NCI-H1694 (cell line): ENCODE measurements around the gene SEC14L6.
"Not testable (repeated sequence)": the region's sequence is repeated elsewhere in the genome, so short reads cannot be mapped to it uniquely, and the experiment has no call there.

Source experiments
- DNase-seq: peaks from one replicate; lab custom pipeline; 2025; lab: John Stamatoyannopoulos, UW

SEC14L6 gene

DNA sequence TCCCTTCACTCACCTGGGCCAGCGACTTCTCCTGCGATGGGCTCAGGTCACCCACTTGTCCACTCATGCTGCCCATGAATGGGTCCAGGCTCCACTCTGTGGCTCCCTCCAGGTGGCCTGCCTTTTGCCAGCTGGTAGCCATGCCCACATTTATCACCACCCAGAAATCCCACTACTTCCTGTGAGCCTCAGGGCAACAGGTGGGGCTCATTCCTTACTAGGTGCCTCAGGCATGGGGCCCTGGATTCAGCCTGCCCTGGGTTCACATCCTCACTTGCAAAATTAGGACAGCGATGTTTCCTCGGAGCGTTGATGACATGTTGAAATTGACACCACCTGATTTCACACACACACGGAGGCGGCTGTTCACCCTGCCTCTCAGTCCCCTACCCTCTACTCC is at the start of gene SEC14L6:
Gene SEC14L6, minus strand, starts transcription at position 126 of the 400 bp plus-strand sequence. Its CDS starts 59 bp downstream, at position 67.
- DNase-seq: no peak

DNA sequence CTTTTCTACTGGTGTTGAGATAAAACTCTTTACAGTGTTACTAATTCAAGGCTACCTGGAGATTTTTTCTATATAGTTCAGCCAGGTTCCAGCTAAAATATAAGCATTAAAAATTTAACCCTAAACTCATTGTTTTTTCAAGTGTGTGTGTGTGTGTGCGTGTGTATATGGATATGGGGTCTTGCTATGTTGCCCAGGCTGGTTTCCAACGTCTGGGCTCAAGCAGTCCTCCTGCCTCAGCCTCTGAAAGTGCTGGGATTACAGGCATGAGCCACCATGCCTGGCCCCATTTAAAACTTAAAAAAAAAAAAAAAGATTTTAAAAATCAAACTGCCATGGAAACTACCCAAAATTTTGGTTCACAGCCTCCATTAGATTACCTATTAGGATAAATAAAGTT is 49.7 kb upstream of the SEC14L6 start:
- no peak for DNase-seq

DNA sequence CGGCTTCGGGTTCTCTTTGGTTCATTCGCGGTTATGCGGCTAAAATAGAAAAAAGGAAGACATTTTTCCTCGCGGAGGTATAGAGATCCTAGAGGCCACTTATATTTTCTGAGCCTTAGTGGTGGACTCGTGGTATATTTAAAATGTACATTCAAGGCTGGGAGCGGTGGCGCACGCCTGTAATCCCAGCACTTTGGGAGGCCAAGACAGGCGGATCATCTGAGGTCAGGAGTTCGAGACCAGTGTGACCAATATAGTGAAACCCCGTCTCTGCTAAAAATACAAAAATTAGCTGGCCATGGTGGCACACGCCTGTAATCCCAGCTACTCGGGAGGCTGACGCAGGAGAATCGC is 45.8 kb upstream of the SEC14L6 start:
- DNase-seq: not testable (repeated sequence)

DNA sequence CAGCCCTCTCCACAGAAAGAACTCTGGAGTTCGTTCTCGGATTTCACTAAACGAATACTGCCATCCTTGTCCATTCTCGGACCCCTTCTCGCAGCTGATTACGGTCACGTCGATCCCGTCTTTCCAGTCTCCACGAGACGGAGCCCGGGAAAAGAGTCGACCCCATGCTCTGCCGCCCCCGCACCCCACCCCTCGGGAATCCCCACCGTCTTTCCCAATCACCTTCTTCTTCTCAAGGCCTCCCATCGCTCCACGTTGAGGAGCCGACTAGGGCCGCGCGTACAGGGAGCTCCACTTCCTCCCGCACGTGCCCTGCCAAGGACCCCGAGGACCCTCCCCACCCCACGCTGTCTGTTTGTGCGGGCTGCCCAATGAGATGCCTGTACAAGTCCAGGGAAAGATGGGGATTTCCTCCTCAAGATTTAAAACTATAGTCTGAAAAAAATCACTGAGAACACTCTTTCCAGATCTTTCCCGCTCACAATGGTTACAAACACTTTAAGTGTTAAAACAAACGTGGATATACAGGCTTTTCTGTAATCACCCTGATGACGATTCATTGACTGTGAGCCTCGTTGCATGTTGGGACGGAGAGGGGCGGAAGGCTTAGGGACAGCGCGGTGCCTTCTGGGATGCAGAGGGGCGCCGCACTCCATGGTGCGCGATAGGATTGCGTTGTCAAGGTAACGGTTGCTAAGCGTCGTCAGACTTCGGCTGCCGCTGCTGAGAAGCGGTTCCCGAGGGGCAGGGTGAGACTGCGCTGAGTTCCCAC is 45.2 kb upstream of the SEC14L6 start, which contains the start of gene PES1:
Gene PES1, minus strand, starts transcription at position 323 of the 772 bp plus-strand sequence. Its CDS starts 77 bp downstream, at position 246.
- peak; percentile 96 for DNase-seq

DNA sequence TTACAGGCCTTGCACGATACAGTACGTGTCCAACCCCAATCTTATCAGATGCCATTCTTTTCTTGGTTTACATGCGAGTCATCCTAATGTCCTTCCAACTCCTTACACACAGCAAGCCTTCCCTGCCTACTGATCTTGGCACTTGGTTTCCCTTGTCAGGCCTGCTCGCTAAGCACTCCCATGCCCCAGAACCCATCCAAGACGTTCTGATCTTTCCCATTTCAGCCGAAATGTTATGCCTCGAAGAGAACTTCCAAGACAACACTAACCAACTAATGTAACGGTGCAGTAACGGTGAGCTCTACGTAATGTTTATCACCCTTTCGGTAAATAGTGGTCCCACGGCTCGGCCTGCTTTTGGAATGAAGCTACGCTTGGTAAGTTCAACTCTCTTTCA is 44.6 kb upstream of the SEC14L6 start:
- no peak for DNase-seq

DNA sequence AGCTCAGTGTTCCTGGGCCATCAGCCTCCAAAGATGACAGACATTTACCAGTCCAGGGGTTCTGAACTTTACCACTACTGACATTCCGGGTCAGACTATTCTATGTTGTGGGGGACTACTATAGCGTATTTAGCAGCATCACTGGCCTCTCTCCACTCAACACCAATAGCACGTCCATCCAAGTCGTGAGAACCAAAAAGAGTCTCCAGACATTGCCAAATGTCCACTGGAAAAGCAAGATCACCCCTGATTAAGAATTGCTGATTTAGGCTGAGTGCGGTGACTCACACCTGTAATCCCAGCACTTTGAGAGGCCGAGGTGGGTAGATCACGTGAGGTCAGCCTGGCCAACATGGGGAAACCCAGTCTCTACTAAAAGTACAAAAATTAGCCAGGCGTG is 39.9 kb upstream of the SEC14L6 start:
- no peak for DNase-seq

DNA sequence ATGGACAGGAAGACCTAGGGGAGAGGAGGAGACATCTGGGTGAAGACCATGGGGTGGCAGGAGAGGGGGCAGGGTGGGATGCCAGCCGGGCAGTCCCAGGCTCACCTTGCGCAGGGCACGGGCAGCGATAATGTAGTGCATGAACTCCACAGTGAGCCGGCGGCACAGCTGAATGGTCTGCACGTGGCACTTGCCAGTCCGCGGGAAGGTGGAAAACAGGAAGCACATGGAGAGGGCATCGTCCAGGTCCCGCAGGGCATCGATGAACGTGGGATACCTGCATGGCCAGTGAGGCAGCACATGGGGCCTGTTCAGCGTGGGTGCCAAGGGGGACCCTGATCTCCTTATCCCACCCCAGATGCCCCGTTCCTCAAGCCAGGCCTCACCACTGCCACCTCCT is 37.9 kb upstream of the SEC14L6 start:
- no peak for DNase-seq

DNA sequence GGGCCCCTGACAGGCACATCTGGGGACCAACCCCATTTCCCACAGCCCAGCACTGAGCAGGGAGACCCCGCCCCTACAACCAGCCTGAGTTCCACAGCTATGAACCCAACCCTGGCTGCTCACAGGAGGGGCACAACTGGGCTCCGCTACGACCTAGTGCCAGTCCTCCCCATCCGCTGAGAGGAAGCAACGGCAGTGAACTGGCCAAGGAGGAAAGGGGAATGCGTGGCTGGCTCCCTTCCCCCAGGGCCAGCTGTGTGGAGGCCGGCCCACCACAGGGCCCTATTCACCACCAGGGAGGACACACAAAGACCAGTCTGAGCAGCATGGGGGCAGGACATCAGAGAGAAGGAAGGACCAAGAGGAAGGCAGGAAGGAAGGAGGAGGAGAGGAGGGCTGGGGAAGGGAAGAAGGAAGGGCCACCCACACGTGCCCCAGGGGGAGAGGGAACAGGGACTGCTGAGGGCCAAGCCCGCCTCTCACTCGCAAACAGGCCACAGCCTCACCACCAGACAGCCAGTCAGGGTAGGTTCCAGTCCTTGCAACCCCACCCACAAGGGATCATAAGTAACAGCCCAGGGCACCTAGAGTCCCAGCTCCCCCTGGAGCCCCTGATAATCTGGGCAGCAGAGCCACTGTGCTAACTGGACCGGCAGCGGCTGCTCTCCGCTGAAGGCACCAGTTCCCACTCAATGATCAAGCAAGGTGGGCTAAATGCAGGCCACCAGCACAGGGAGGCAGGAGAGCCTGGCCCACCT is 36.4 kb upstream of the SEC14L6 start:
- DNase-seq: no peak

DNA sequence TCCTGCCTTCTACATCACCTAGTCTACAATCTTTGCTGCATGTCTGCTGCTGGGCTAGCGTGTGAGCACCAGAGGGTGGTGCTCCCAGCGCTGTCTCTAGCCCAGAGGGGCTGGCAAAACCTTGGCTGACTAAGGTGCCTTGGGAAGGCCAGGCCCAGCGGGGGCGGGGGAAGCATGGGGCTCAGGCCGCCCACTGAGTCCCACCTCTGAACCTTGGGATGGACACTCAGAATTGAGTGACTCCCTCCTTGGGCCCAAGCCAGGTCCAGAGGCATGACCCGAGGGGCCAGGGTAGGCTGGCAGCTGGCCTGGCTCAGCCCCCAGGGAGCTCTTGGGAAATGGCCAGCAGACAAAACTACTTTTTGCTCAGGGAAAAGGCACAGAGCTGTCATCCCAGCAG is 35.5 kb upstream of the SEC14L6 start:
- no peak for DNase-seq

DNA sequence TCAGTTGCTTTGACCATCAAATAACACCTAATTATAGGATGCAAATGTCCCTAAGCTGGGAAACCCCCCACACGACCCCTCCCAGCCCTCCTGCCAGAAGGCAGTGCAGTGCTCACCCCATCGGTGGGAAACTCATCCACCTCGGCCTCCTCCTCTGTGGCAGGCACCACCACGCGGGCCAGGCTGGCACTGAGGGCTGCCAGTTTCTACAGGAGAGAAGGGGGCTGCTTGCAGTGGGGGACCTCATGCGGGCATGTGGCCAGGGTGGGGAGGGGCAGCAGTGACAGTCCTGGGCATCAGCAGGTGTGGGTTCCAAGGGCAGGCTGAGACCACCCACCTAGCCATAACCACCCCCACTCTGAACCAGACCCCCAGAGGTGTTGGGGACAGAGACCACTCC is 34.4 kb upstream of the SEC14L6 start:
- DNase-seq: no peak

DNA sequence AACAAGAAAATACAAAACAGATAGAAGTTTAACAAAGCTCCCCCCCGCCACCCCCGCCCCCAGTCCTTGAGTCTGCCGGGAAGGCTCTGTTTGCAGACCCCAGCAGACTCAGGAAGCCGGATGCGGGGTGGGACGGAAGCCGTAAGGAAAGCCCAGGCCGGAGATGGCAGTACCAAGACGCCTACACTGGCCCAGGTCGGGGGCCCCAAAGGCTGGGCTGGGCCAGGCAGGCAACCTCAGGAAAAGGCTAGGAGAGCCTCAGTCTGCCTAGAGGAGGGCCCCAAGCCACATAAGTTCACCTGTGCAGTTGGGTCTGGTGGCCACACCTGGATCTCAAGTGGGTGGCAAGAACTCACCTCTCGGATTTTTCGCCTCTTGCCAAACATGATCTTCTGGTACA is 31.9 kb upstream of the SEC14L6 start:
- DNase-seq: no peak

DNA sequence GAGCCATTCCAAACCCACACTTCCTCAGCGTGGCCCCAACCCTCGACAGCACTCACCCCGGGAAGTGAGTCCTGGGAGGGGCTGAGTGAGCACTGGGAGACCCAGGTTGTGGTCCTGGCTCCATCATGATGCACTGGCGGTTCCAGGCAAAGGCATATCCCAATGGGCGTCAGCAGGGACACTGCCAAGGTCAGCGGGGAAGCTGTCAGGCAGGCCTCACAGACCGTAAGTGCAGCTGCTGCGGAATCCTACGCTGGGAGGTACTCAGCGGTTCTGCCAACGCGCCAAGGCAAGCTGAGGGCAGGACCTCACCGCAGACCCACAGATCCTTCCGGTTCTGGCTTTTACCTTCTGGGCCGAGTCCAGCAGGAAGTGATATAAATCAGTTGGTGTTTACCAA is 29.3 kb upstream of the SEC14L6 start:
- DNase-seq: no peak

DNA sequence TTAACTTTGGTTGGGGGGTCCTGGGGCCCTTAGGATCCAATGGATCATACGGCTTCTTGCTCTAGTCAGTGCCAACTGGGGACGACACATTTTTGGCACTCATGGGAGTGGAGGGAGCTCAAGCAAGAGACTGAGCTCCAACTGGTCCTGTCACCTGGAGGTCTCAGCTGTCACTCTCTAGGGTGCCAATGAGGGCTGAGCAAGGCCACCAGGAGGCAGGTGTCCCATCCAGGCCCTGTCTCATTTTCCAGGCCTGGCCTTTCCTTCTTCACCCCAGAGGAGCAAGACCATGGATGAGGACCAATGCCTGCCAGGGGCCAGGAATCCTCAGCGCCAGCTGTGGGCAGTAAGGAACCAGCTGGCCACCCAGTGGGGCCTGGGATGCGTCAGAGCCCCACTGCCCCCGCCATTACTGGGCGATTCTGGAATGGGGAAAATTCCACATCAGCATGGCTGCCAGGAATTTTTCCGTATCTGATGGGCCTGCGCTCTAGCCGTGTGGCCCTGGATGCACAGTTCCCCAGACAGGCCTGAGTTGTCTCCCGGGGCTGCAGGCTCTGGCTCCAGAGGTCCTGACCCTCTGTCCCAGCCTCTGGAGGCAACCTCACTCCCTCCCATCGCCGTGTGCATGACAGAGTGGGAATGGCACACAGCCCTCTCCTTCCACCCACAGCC is 28.6 kb upstream of the SEC14L6 start:
- no peak for DNase-seq

DNA sequence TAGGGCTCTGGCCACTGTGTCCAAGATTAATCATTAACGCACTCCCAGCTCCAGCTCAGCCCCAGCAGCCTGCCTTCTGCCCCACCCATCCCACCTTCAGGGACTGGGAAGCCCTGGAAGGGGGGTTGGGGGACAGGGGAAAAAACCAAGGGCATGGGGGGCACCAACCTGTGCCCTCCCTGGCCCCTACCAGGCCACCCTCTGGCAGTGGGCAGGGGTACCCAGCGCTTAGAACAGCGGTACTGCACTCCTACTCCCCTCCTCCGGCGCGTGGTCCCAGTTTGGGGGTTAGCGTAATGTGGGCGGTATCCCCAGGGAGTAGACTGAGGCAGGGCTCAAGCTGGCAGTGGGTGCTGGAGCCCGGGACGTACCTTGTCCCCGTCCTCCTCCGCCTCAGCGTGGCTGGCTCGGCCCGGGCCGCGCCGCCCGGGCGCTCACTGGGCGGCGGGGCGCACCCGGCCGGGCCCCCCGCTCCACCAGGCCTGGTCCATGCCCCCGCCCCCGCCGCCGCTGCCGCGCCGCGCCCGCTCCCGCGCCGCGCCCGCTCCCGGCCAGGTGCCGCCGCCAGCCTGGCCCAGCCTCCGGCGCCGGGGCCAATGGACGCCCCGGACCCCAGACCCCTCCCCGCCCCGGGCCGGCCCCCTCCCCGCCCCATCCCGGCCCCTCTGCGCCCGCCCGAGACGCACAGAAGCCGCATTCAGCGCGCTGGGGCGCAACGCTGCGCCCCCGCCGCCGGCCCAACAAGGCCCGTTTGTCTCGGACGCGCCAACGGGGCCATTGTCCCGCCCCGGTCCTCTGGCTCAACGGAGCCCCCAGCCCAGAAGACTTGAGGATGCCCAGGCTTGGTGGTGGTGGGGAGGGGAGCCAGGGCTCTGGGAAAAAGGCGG is 27.8 kb upstream of the SEC14L6 start, which contains the start of gene GAL3ST1:
Gene GAL3ST1, minus strand, starts transcription at position 571 of the 887 bp plus-strand sequence. CDS start 17,273 bp downstream, outside the sequence.
- DNase-seq: no peak

DNA sequence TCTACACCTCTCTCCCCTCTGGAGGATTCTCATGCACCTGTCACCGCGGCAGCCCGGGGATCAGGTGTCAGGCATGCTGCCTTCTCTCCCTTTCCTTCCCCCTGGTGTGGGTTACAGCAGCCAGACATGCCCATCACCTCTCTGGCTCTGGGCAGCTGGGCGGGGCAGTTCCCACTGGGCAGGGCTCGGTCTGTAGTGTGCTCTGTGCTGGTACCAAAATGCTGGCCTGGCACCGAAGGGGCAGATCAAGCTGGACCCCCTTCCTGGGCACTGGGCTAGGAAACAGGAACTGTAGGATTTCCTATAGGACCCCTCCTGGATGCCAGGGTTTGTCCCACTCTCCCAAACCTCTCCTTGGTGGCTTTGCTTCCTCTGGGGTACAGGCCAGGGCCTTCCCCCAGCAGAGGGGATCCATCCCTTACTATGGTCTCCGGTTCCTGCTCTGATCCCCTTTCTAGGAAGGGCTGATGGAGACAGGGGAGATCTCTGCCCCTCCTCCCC is 27.1 kb upstream of the SEC14L6 start:
- DNase-seq: no peak

DNA sequence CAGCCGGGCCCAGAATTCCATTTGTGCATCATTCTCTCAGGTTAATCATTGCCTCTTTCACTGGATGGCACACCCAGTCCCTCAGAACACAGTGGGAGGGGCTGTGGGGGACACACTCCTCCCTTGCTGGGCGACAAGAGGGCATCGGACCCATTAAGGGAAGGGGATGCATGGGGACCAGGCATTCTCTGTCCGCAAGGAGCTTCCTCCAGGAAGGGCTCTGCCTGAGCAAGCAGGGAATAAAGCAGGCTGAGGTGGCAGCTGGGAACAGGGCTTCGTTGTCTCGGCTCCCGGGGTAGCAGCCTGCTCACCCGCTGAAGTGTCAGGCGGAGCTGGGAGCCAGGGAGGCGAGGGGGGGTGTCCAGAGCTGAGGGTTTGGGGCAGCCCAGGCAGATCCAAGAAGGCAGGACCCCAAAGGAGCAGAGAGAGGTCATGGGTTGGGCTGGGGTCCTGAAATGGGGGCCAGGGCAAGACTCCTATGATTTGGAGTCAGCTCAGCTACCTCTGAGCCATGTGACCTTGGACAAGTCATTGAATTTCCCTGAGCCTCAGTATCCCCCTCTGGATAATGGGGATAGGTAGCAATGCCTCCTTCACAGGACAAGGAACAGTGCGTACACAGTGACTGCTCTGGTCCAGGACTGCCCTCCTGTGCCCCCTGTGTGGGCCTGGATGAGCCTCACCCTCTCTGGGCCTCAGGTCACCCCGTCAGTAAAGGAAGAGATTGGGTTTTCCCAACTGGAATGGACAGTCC is 26.5 kb upstream of the SEC14L6 start:
- no peak for DNase-seq

DNA sequence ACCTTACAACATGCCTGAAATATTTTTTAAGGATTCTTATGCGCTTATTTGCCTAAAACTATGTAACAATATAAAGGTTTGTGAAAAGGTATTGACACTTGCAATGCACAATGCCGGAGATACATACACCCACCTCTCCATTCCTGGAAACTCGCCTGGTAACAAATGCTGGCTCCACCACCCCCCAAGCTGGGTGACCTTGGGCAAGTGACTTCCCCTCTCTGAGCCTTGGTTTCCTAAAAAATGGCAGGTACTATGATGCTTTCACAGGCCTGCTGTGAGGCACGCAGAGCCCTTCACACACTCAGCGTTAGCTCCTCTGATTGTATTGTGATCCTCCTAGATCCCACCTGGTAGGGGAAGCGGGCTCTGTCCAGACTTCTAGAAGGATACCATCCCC is 25.7 kb upstream of the SEC14L6 start:
- DNase-seq: no peak

DNA sequence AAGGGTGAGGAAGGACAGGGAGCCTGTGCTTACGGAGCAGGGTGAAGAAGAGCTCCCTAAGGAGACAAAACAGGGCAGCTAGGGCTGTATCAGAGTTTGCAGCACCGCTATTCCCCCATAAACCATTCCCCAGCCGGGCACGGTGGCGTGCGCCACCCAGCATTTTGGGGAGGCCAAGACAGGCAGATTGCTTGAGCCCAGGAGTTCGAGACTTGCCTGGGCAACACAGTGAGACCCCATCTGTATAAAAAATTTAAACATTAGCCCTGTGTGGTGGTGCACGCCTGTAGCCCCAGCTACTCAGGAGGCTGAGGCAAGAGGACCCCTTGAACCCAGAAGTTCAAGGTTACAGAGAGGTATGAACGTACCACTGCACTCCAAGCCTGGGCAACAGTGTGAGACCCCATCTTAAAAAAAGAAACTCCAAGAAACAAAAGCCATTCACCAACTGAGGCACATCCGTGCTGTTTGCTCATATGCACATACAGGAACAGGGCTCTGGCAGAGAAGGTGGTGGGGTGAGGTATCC is 23.2 kb upstream of the SEC14L6 start:
- DNase-seq: no peak

DNA sequence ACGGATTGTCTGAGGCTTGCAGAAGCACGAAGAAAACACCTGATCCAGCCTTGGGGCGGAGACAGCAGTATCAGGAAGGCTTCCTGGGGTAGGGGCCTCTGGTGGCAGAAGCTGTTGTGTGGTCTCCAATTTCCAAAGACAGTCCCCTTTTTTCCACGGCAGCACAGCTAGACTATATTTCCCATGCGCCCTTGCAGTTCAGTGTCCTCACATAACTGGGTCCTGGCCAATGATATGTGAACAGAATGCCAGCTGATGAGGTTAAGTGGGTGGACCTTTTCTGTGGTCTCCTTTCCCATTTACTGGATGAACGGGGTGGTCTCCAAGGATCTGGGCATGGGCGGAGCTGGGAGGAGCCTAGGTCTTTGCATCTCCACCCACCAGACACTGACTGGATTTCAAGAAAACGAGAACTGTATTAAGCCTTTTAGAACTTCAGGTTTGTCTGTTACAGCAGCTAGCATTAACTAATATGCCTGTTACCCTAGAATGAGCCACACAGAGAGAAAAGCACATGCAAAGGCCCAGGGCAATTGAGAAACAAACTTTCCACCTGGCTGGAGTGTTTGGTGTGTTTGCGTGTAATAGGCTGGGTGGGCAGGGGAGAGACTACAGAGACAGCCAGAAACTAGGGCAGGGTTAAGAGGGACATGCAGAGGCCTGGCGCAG is 21.7 kb upstream of the SEC14L6 start:
- DNase-seq: no peak

DNA sequence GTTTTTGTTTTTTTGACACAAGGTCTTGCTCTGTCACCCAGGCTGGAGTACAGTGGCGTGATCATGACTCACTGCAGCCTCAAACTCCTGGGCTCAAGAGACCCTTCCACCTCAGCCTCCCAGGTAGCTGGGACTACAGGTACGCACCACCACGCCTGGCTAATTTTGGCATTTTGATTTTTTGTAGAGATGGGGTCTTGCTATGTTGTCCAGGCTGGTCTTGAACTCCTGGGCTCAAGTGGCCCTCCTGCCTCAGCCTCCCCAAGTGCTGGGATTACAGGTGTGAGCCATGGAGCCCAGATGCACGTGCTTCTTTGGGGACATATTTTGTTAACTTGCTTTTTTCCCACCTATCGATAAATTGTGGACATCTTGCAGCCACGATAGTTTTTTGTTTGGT is 20.7 kb upstream of the SEC14L6 start:
- DNase-seq: not testable (repeated sequence)
